NCI-H2081 (cell line): ENCODE data around the gene MYH8.

ENCODE experiments used
- DNase-seq, 2 experiments: peaks; one replicate each; lab custom pipeline; 2025; lab: John Stamatoyannopoulos, UW

Gene MYH8

GRCh38 chr17:10421900-10422542, at the start of gene MYH8:
TSS of gene MYH8 (minus strand) at chr17:10421950. CDS start at chr17:10420227, 1,723 bp downstream.
- no peak for DNase-seq

GRCh38 chr17:10469459-10469858, 47.7 kb upstream of the MYH8 start, which contains the start of gene MYH4:
TSS of gene MYH4 (minus strand) at chr17:10469559. CDS start at chr17:10466745, 2,814 bp downstream.
- no peak for DNase-seq

GRCh38 chr17:10463402-10463801, 41.7 kb upstream of the MYH8 start:
- no peak for DNase-seq

GRCh38 chr17:10460062-10460461, 38.3 kb upstream of the MYH8 start:
- DNase-seq: no peak

GRCh38 chr17:10458701-10459100, 37.0 kb upstream of the MYH8 start:
- DNase-seq: no peak

GRCh38 chr17:10457952-10458351, 36.2 kb upstream of the MYH8 start:
- DNase-seq: no peak

GRCh38 chr17:10447026-10447931, 25.5 kb upstream of the MYH8 start:
- DNase-seq: no peak

- DNase-seq: no peak
Observed at GRCh38 chr17:10439816-10440215, 18.1 kb upstream of the MYH8 start.

- DNase-seq: no peak
Observed at GRCh38 chr17:10435096-10435495, 13.3 kb upstream of the MYH8 start.

- DNase-seq: no peak
Observed at GRCh38 chr17:10429421-10430045, 7.8 kb upstream of the MYH8 start.

GRCh38 chr17:10428781-10429180, 7.0 kb upstream of the MYH8 start:
- no peak for DNase-seq

- DNase-seq: no peak
Observed at GRCh38 chr17:10421211-10421610, 539 bp downstream of the MYH8 start.

GRCh38 chr17:10420811-10421210, 939 bp downstream of the MYH8 start:
- DNase-seq: no peak

GRCh38 chr17:10417431-10417830, 4.3 kb downstream of the MYH8 start:
- no peak for DNase-seq

GRCh38 chr17:10415161-10415560, 6.6 kb downstream of the MYH8 start:
- DNase-seq: no peak

- no peak for DNase-seq
Observed at GRCh38 chr17:10403589-10403988, 18.2 kb downstream of the MYH8 start.

- DNase-seq: no peak
Observed at GRCh38 chr17:10398352-10398751, 23.4 kb downstream of the MYH8 start.

GRCh38 chr17:10396524-10397163, 25.1 kb downstream of the MYH8 start:
- DNase-seq: no peak

GRCh38 chr17:10394201-10394887, 27.4 kb downstream of the MYH8 start:
- DNase-seq: no peak

- no peak for DNase-seq
Observed at GRCh38 chr17:10392880-10393279, 28.9 kb downstream of the MYH8 start.

GRCh38 chr17:10385871-10386270, 35.9 kb downstream of the MYH8 start:
- no peak for DNase-seq

GRCh38 chr17:10384175-10384574, 37.6 kb downstream of the MYH8 start:
- no peak for DNase-seq
